Measurements from ENCODE around the gene S100A7A.
A peak's percentile ranks its signal among the peaks of the same experiment; 100 is the strongest.
"Not testable (repeated sequence)": the region's sequence is repeated elsewhere in the genome, so short reads cannot be mapped to it uniquely, and the experiment has no call there.

S100A7A gene

DNA sequence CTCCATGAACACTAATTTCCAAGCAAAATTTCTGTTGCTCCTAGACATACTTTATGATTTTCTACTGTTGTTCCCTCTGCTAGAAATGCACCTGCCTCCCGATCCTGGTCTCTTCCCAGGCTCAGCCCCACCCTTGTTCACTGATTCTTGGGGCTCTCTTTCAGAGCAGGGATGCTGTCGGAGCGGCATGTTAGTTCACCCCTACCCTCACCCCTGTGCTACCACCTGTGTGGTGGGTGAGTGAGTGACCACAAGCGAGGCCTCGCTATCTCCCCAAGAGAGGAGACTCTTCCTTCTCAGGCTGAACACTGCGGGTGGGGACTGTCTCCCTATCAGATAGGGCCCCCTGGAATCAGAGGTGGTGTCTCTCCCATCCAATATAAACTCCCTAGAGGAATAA is 20.5 kb upstream of the S100A7A start:
- no peak for DNase-seq

DNA sequence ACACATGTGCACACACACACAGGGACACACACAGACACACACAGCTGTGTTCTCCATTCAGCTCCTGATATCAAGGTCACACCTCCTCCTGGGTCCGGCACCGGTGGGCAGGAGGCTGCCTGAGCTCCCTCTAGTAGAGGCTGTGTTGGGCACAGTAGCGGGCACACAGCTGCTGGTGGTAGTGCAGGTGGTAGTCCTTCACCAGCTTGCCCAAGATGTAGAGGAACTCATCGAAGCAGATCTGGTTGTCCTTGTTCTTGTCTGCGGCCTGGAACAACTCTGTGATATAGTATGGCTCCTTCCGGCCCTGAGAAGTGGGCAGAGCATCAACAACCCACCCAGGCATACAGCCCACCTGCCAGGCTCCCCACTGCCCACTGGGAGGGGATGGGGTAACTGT is 19.9 kb upstream of the S100A7A start:
- DNase-seq = no peak

DNA sequence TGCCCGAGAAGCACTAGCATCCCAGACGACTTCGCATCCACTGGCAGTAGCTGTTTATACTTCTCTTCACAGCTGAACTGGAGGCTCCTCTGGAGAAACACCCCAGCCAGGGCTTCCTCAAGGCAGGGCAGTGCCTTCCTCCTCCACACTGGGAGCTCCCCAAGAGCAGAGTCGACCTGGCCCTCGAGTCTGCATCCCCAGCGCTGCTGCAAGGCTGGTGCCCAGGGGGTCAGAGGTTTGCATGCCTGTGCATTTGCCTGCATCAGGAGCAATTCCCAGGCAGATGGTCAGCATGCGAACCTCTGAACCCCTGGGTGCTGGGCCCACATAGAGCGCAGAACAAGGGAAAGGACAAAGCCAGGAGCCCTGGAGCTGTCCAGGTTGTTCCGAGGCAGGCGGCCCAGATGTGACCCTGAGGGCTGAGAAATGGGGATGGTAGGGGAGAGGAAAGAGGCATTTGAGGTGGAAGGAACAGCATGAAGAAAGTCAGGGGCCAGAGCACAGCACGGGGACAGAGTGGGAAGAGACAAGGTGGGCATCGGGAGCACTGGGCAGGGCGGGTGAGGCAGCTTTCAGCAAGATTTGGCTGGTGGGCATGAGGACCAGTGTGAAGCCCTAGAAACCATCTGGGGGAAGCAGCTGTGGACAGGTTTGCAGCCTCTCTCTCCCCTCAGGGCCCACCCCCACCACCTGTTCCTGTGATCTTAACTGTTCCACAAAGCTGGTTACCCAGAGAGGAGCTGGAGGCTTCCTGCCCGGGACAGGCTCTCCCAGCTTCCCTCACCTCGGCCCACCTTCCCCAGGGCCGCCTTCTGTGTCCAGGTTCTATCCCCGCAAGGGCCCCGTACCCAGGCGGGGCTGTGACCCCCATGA is 19.0 kb upstream of the S100A7A start:
- DNase-seq = no peak

DNA sequence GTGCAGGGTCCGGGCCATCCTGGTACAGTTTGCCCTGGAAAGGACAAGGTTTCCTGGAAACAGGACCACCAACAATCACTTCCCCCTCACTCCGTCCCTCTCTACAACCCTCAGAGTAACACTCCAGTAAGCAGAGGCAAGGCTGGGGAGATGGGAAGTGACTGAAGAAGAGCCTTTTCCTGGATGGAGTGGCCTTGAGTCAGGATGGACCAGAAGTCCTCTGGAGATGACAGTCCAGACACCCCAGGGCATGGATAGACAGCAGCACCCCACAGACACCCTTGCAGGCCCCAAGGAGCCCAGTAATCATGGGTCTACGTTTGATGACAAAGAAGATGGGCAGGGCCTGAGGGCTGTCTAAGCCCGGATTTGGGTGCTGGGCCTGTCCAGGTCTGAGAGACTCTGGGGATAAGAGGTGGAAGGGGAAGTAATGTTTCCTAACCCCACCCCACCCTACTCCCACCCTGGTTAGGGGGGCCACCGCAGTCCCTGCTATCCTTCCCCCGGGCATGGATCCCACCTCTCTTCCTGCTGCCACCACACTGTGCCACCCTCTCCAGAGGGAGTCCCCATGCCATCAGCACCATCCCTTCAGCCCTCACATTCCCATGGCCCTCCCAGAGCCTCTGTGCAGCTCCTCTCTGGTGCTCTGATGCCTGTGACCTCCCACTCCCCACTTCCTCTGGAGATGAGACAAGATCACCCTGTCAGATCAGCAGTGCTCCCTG is 18.2 kb upstream of the S100A7A start:
- no peak for DNase-seq

DNA sequence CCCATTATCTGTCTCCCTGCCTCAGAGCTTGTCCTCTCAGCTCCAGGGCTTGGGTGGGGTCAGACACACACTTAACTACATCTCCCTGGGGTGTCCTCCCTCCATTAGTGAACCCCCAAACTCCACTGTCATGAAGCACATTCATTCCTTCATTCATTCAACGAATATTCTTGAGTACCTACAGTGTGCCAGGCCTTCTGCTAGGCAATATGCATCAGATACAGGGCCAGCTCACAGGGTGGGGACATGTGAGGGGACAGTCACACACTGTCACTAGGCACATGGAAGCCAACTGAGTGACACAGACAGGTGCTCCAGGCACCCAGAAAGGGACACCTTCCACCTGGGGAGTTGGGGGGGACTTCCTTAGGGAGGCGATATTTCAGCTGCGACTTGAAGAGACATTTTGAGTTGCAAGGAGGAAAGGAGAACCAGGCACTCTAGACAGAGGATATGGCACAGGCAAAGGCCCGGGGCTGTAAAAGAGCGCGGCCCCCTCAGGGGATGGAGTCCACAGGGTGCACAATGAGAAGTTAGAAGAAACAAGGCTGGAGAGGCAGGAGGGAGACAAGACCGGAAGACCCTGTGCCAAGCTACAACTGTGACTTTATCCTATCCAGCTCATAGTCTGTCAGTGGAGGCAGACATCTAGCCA is 16.8 kb upstream of the S100A7A start:
- no peak for DNase-seq

DNA sequence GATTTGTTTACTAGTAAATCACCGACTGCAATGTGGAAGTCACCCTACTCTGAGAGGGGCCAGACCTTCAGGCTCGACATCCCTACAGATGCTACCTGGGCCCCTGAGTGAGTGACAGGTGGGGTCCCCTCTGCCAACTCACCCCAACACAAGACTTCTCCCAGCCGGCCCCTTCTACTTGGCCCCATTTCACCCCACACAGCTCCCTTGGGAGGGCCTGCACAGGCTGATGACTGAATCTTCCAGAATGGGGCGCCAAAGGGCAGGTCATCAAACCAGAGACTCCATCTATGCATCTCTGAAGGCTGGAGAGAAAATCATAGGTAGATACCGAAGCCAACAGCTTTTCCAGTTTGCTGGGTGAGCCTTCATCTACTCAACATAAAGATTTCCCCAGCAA is 16.1 kb upstream of the S100A7A start:
- DNase-seq = no peak

DNA sequence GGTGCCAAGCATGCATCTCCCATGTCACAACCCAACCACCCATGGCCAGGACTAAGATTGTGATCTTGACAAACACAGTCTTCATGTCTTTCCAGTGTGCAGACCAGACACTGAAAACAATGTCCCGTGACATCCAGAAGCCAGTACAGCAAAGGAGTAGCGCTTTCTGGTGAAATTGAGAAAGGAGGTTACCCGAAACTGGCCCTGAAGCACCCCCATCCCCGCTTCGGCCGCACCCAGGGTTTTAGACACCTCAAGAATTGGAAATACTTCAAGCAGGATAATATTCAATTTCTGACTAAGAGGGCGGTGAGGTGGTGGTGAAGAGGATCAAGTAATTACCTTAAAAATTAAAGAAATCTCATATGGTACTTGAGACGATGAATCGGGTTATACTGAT is 14.9 kb upstream of the S100A7A start:
- DNase-seq = no peak

DNA sequence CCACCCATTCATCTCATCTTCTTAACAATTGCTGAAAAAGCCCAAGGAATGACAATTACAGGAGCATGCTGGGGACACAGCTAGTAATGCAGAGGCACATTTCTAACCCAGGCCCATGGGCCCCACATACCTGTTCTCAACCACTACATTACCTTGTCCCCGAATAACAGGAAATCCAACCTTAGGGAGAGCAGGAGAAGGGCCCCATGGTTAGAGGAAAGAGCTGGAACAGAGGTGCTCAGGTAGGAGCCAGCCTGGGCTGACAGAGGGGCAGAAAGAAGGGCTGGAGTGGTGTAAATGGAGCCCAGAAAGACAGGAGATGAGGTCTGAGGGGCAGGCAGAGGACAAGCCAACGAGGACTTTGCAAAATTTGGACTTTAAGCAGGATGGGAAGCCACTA is 14.1 kb upstream of the S100A7A start:
- no peak for DNase-seq

DNA sequence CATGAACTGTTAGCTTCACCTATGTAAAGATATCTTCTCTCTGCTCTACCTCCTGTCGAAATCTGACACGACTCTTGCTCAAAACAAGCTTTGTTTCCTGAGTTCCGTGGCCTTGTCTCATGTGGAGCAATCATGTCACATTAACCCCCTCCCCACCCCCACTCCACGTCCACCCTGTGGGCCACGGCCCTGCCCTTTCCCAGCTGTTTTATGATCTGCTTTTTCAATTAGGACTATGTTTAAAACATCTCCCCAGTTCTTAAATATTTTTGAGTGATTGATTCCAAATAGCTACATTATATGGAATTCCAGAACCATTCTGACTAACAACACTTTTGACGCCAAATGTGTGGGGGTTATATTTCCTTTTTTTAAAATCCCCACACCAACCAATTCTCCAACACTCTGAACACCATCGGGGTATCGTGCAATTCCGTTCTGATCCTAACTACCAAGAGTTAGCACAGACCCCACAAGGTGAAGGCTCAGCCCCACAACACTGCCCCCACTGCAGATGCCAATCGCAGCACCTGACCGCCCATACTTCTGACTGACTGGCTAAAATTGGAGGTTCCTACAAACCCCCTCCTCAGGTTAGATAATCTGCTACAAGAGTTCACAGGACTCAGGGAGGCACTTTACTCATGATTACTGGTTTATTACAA is 12.8 kb upstream of the S100A7A start:
- no peak for DNase-seq

DNA sequence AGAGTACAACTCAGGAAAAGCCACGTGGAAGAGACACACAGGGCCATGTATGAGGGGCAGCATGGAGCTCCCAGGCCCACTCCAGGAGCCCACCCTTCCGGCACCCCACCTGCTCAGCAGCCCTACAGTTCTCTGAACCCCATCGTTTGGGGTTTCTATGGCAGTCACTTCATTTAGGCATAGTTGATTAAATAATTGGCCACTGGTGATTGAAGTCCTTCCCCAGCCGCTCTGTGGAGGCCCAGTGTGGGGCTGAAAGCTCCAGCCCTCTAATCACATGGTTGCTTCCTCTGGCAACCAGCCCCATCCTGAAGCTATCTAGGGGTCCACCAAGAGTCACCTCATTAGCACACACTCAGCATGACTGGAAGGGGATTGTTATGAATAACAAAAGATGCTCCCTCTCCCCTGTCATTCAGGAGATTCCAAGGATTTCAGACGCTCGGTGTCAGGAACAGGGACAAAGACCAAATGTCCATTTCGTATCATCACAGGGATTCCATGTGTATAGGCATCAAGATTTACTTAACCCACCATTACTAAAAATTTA is 12.2 kb upstream of the S100A7A start:
- no peak for DNase-seq

DNA sequence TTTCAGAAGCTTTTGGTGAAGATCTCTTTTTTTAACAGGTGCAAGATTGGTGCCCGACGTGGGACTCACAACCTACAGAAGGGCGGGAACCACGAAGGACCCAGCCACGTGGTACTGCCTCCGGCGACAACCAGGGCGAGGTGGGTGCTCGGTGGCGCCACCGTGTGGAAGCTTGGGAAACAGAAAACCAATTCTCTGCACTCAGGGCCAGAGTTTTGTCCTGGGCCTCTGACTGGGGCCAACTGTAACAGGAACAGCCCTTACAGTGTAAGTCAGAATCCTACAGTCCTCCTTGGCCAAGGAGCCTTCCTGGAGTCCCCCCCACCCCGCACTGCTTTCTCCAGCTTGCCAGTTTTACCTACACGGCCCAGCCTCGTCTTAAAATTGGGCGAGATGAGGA is 11.6 kb upstream of the S100A7A start:
- DNase-seq = peak; percentile 66 to 78 (median 78)

DNA sequence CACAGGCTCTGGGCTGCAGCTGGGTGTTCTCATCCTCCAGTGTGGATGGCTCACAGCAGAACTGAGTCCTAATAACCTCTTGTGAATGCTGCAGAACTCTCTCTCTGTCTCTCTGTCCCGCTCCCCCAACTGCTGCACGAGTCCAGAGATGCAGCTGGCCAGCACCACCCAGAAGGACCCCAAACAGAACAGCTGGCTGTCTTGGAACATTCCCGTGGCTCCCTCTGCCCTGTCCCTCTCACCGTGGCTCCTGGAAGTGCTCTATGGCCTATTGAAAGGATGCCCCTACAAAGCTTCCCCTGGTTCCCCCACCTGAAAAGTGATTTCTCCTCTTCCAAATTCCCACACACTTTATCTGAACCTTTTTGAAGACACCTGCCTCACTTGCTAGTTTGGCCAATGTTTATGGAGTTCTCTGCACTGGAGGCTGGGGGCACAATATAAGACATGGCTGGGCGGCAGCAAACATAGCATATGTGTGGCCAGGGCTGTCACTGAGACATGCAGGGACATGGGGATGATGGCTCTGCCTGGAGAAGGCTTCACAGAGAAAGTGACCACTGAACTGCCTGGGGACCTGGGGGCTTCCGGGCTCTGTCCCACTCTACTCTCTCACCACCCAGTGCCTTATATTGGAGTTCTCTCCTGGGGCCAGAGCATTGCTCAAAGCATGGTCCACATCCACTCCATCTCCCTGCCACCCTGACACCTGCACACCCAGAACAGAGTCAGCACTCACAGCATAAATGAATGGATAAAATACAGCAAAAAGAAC is 10.3 kb upstream of the S100A7A start:
- DNase-seq = not testable (repeated sequence)

DNA sequence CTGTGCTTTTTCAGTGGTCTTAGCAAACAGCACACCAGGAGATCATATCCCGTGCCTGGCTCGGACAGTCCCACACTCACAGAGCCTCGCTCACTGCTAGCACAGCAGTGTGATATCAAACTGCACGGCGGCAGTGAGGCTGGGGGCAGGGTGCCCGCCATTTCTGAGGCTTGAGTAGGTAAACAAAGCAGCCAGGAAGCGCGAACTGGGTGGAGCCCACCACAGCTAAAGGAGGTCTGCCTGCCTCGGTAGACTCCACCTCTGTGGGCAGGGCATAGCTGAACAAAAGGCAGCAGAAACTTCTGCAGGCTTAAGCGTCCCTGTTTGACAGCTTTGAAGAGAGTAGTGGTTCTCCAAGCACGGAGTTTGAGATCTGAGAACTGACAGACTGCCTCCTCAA is 9.0 kb upstream of the S100A7A start:
- not testable (repeated sequence) for DNase-seq

DNA sequence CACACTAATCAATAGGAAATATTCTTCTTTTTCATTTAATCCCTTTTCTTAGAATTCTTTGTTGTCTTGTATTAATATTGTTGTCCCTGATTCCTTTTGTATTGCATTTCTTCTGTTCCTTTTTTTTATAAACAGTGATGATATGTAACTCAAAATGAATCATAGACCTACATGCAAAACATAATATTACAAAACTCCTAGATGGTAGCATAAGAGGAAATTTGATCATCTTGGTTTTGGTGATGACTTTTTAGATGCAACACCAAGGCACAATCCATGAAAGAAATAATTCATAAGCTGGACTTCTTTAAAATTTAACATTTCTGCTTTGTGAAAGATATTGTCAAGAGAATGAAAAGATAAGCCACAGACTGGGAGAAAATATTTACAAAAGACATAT is 2.4 kb upstream of the S100A7A start:
- DNase-seq = peak; percentile 21 to 71 (median 68)

DNA sequence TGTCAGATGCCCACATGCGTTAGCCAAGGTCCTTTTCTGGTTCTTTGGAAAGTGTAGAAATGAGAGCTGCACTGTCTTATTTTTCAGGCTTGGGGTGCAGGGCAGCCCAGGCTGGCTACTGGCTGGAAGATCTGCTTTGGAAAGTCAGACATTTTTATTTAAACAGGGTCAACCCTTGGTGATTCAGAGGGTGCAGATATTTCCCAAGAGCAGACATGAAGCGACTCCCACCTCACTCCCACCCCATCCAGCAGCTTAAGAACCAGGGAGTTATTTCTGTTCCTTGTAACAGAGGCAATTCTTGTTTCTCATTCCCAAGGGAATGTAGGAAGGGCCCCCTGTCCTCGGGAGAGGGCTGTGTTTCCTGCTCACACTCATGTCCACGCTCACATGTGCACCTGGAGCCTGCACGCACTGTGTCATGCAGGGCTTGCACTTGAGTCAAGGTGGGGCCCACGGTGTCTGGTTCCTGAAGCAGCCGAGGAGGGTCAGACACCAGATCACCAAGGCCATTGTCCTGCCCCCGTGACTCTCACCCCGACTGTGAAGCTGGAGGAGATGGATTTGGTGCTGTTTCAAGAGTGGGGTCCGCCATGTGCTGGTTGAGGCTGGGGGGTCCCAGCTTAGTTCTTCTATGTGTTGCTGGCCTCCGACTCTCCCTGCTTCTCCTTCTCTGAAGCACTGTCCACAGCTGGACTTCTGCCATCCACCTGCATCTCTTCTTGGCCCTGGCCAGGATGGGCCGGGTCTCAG is 992 bp downstream of the S100A7A start:
- no peak for DNase-seq

DNA sequence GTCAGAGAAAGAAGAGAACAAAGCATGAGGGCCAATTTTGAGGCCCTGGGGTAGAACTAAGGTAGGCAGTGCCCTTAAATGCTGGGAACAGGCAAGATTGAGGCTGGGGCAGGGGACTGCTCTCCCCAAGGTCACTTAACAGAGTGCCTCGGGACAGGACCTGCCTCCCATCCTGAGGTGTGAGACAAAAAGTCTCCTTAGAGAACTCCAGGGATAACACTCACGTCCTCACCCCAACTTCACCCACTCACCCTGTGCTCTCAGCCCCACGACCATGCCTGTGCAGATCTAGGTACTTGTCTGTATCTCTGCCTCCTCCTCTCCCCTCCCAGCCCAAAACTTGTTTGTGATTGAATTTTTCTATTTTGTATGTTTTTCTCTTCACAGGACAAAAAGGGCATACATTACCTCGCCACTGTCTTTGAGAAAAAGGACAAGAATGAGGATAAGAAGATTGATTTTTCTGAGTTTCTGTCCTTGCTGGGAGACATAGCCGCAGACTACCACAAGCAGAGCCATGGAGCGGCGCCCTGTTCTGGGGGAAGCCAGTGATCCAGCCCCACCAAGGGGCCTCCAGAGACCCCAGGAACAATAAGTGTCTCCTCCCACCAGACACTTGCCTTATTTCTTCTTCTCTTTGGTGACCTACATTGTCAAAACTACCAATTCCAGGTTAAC is 2.6 kb downstream of the S100A7A start:
- not testable (repeated sequence) for DNase-seq

DNA sequence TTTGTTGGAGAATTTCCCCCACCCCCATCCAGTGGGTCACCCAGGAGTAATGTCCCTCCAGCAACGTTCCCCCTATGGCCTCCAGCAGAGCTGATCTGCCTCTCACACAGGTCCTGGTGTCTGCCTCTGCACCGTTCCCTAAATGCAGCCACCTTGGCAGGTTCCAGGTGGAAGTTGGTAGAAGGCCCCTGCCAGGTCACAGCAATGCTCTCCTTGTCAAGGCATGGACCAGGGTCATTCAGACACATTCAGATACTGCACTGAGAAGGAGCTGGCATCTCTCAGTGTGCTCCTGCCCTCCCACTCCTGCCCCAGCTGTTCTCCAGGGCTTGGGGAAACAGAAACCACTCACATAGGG is 3.1 kb downstream of the S100A7A start:
- DNase-seq = not testable (repeated sequence)

DNA sequence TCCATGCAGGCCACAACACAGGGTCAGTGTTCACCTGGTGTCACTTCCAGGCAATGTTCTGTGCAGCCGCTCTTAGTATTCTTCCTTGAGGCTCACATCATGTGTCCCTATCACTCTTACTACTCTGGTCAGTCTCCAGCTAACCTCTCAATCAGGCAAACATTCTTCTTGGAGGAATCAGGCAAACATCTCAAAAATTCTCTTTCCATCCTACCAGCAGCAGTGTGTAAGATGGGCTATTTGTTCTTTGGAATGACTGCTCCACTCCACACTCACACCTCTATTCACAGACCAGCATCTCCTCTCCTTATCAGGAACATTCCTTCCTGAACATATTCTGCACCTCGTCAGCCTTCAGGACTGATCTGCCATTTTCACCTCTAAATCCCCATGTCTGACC is 4.0 kb downstream of the S100A7A start:
- DNase-seq = no peak

DNA sequence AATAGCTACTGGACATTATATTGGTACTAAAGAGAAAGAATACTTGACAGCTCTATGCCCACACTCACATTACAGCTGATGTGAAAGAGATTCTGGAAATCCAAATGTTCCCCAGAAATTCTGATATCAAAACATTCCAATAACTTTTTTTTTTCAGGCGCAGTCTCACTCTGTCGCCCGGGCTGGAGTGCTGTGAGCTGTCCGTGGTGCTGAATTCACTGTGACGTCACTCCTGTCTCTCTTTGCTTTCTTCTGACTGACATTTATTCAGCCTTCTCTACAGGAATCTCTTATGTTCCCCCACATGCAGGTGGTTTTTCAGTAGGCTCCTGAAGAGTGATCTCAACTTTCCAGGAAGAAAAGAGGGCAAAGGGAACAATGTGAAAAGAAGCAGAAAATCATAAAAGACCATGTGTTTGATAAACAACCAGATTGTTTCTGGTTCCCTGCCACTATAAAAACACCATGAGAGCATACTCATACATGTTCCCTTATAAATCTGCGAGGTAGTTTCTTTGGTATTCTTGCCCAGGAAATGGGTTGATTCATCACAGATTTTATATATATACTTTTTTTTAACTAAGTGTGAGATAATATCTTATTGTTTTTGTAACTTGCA is 6.2 kb downstream of the S100A7A start:
- DNase-seq = peak; percentile 72 to 86 (median 81)

DNA sequence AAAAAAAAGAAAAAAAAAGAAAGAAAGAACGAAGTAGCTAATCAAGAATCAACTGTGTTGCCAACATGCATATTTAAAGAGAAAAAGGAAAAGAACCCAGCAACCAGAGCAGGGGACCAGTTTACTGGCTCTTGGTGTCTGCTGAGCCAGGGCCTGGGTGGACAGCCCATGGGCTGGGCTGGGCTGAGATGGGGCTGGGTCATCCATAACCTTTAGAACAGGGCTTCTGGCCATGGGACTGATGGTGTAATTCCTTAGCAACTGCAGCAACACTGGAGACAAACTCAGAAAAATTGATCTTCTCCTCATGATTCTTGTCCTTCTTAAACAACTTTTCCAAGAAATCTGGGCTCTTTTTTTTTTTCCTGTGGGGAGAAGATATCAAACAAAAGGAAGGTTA is 10.5 kb downstream of the S100A7A start:
- no peak for DNase-seq

Measured in suppressor macrophage treated with lipopolysaccharide for 1 hour (primary cell).